Activated naive CD4-positive, alpha-beta T cell treated with anti-CD3 and anti-CD28 coated beads for 36 hours (primary cell): ENCODE measurements around the gene RARRES1. TPM values are rescaled to one million over a fixed set of nuclear protein-coding genes. Genes with fewer than 3 reads are reported as not detected.
A peak's percentile ranks its signal among the peaks of the same experiment; 100 is the strongest.

Experiments used
- CTCF ChIA-PET: fragments of 350-600 bp; sonication (Branson Sonifier 250); formaldehyde crosslinking; loops from one replicate; lab custom pipeline; 2021; ENCODE audit warnings: antibody characterized with exemption; lab: Charles Lee
- DNase-seq: peaks from one replicate; pipeline ENCODE4 v3.0.0-alpha.2; 2020
- H3K27ac Mint-ChIP-seq: one replicate; pipeline ENCODE4 v1.8.0; 2021; ENCODE audit warnings: mild to moderate bottlenecking, mixed read lengths
- H3K27me3 Mint-ChIP-seq: one replicate; pipeline ENCODE4 v1.8.0; 2021; ENCODE audit warnings: low read depth, mixed read lengths
- H3K36me3 Mint-ChIP-seq: one replicate; pipeline ENCODE4 v1.8.0; 2021; ENCODE audit warnings: low read depth, mixed read lengths
- H3K4me1 Mint-ChIP-seq: one replicate; pipeline ENCODE4 v1.8.0; 2021; ENCODE audit warnings: low read depth, mixed read lengths
- H3K4me3 Mint-ChIP-seq: one replicate; pipeline ENCODE4 v1.8.0; 2021; ENCODE audit warnings: mild to moderate bottlenecking, moderate library complexity, mixed read lengths
- H3K9me3 Mint-ChIP-seq: one replicate; pipeline ENCODE4 v1.8.0; 2021; ENCODE audit warnings: mixed read lengths
- intact Hi-C: fragments of 100-400 bp; cut with micrococcal nuclease; formaldehyde crosslinking; loops from one replicate; pipeline ENCODE4 v1.15.1; 2023
- total RNA-seq, 2 experiments: library from RNA; stranded (reverse); gene quantifications; one replicate each; pipeline ENCODE4 v1.2.3, GENCODE V29; 2021

RARRES1 gene, protein sequence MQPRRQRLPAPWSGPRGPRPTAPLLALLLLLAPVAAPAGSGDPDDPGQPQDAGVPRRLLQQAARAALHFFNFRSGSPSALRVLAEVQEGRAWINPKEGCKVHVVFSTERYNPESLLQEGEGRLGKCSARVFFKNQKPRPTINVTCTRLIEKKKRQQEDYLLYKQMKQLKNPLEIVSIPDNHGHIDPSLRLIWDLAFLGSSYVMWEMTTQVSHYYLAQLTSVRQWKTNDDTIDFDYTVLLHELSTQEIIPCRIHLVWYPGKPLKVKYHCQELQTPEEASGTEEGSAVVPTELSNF
- not detected for total RNA-seq

DNA sequence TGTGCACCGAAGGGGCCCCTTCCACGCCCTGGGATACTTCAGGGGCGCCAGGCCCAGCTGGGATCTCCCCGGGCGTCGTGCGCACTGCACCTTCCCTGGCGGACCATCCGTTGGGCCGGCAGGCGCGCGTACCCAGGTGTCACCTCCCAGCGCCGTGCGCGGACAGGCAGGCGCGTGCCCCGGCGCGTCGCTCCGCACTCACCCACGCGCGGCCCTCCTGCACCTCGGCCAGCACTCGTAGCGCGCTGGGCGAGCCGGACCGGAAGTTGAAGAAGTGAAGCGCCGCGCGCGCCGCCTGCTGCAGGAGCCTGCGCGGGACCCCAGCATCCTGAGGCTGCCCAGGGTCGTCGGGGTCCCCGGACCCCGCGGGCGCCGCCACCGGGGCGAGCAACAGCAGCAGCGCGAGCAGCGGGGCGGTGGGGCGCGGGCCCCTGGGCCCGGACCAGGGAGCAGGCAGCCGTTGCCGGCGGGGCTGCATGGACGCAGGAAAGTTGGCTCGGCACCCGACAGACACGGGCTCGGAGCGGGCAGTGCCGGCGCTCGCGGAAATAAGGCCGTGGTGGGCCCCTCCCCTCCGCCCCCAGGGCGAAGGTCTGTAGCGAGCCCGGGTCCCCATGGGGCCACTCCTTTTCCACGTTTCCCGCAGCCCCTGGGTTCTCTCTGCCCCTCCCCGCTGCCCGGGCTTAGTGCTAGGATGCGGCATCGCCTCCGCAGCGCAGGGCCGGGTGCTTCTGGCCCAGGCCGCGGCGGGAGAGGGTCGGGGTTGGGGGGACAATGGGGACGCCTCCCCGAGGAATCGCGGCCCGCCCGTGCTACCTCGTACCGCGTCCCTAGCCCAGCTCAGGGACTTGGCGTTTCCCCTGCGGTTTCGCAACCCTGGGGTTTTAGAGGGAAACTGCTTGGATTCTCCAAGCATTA, at the start of gene RARRES1:
RARRES1 (minus strand) TSS at position 520 of the 918 bp plus-strand sequence; CDS start at position 478, 42 bp downstream.
- intact Hi-C loops = no loop called here
- peaks cover 2% of the 10 kb centered on the region for H3K27me3 Mint-ChIP-seq
- peak; percentile 32 for DNase-seq
- peaks cover 10% of the 10 kb centered on the region for H3K9me3 Mint-ChIP-seq
- peak within 1 kb of the TSS; percentile 50 for H3K4me3 Mint-ChIP-seq
- H3K4me1 Mint-ChIP-seq = peaks cover 8% of the 10 kb centered on the region
- peaks cover 6% of the 10 kb centered on the region for H3K36me3 Mint-ChIP-seq
- H3K27ac Mint-ChIP-seq = no peak within 1 kb of the TSS
- CTCF ChIA-PET = no interaction called here

DNA sequence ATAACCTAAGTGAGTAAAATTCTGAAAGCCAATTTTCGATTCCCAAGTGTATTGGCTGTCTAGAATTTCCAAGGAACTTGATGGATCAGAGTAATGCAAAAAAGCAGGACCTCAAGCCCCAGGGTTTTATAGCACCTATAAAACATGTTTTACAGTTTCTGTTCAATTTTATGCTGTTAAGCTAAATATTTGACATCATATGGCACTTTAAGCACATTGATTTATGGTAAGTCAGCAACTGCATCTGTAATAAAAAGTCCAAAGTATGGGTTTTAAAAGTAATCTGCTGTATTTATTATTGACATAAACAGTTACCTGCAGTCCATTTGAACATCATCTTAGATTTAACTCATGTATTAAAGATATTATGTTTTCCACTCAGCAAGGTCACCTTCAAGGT, 49.6 kb upstream of the RARRES1 start:
- no peaks in the 10 kb centered on the region for H3K9me3 Mint-ChIP-seq
- no peak overlapping the region for H3K4me3 Mint-ChIP-seq

DNA sequence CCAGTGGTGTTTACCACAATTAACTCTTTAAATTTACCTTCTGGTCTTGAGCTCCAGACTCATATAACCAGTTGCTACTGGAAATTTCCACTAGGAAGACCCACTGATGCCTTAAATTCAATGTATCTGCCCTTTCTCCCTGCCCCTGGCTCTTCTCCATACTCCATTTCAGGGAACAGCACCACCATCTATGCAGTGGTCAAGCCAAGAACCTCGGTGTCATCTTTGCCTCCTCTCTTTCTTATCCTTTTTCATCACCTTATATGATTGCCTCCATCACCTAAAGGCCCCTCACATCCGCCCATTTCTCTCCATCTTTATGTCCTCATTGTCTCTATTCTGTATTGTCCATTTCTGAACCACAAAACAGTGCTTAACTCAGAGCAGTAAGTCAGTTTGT, 48.9 kb upstream of the RARRES1 start:
- no peaks in the 10 kb centered on the region for H3K36me3 Mint-ChIP-seq
- H3K9me3 Mint-ChIP-seq = no peaks in the 10 kb centered on the region
- H3K4me1 Mint-ChIP-seq = no peaks in the 10 kb centered on the region
- CTCF ChIA-PET = interaction anchor here (0.7 to 1.5 kb wide), 2 partner anchors 15 to 53 kb away, joined by 3 to 8 read pairs; no protein-coding TSS in a partner anchor
- DNase-seq = no peak
- H3K27ac Mint-ChIP-seq = no peak overlapping the region
- intact Hi-C loops = no loop called here
- no peak overlapping the region for H3K4me3 Mint-ChIP-seq
- H3K27me3 Mint-ChIP-seq = no peaks in the 10 kb centered on the region

More for the DNA sequence above, 49.6 kb upstream of the RARRES1 start:
- H3K36me3 Mint-ChIP-seq = no peaks in the 10 kb centered on the region
- no peak for DNase-seq
- H3K4me1 Mint-ChIP-seq = no peaks in the 10 kb centered on the region
- H3K27ac Mint-ChIP-seq = no peak overlapping the region
- no peaks in the 10 kb centered on the region for H3K27me3 Mint-ChIP-seq
- CTCF ChIA-PET = no interaction called here
- intact Hi-C loops = no loop called here

DNA sequence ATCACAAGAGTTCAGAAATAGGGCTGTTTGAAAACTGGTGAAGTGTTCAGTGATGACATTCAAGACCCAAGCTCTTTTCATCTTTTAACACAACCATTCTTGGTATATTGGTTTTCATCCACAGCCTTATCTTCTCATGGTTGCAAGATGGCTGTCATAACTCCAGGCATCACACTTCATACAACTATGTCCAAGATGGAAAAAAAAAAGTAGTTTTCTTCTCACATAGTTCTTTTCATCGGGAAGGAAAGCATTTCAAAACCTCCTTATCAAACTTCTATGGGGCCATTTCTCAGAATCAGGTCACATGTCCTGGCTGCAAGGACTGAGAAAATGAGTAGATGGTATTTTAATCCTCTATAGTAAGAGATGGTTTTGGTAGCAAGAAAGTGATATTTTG, 48.5 kb upstream of the RARRES1 start:
- Mint-ChIP-seq H3K36me3 (no peaks in the 10 kb centered on the region), H3K27me3 (no peaks in the 10 kb centered on the region), H3K4me1 (no peaks in the 10 kb centered on the region), H3K4me3 (no peak overlapping the region), H3K9me3 (no peaks in the 10 kb centered on the region), H3K27ac (no peak overlapping the region)
- CTCF ChIA-PET = interaction anchor here (0.7 to 1.5 kb wide), 3 partner anchors 15 to 122 kb away, joined by 3 to 8 read pairs (median 3); no protein-coding TSS in a partner anchor
- intact Hi-C loops = no loop called here
- no peak for DNase-seq

DNA sequence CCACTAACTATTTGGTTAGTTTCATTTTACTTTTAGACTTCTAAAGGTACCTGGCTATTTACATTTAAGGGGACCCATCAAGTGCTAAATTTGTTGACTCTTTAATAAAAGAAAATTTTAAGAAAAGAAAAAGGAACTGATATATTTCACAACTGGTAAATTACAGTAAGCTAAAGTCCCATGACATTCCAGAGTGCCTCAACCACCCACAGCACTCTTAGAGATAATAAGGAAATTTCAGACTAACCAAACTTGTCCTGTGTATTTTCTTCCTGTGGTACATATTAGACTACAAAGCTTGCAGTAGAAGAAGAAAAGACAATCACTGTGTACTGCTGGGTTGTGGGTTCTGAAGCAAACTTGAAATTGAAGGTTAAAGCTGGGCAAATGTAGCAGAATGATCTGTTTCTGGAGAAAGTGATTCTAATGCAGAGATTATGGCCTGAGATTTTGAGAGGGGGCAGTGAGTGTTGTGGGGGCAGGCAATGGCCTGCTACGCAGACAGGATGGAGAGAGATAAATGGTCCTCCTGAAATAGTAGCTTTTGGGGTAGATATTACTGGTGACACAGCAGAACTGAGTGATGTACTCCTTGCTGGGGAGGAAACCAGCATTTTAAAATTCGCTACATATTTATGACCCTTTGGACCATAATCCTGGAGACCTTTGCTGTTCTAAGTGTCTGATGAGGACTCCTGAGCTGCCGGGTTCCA, 45.1 kb upstream of the RARRES1 start:
- CTCF ChIA-PET = interaction anchor here (1.5 to 2.0 kb wide), 2 partner anchors 14 to 51 kb away, joined by 4 to 6 read pairs; no protein-coding TSS in a partner anchor
- Mint-ChIP-seq H3K9me3 (no peaks in the 10 kb centered on the region), H3K4me1 (no peaks in the 10 kb centered on the region), H3K27ac (no peak overlapping the region), H3K27me3 (no peaks in the 10 kb centered on the region), H3K4me3 (no peak overlapping the region), H3K36me3 (no peaks in the 10 kb centered on the region)
- intact Hi-C loops = no loop called here
- no peak for DNase-seq

- no peaks in the 10 kb centered on the region for H3K36me3 Mint-ChIP-seq
- H3K27ac Mint-ChIP-seq = no peak overlapping the region
- H3K27me3 Mint-ChIP-seq = no peaks in the 10 kb centered on the region
- no peak overlapping the region for H3K4me3 Mint-ChIP-seq
- H3K9me3 Mint-ChIP-seq = no peaks in the 10 kb centered on the region
- CTCF ChIA-PET = interaction anchor here (1.5 to 2.0 kb wide), 2 partner anchors 15 to 50 kb away, joined by 4 to 6 read pairs; no protein-coding TSS in a partner anchor
- H3K4me1 Mint-ChIP-seq = no peaks in the 10 kb centered on the region
- no peak for DNase-seq
- intact Hi-C loops = no loop called here
Observed at GRCh38 chr3:158776531-158776930, 44.3 kb upstream of the RARRES1 start.

GRCh38 chr3:158775426-158776410, 43.5 kb upstream of the RARRES1 start:
- no peaks in the 10 kb centered on the region for H3K4me1 Mint-ChIP-seq
- no peaks in the 10 kb centered on the region for H3K9me3 Mint-ChIP-seq
- H3K4me3 Mint-ChIP-seq = no peak overlapping the region
- no peaks in the 10 kb centered on the region for H3K27me3 Mint-ChIP-seq
- no peak for DNase-seq
- no peak overlapping the region for H3K27ac Mint-ChIP-seq
- intact Hi-C loops = no loop called here
- CTCF ChIA-PET = interaction anchor here (0.7 kb wide), 1 partner anchor 84 kb away, joined by 3 read pairs; no protein-coding TSS in a partner anchor
- H3K36me3 Mint-ChIP-seq = no peaks in the 10 kb centered on the region

GRCh38 chr3:158774965-158775364, 42.7 kb upstream of the RARRES1 start:
- intact Hi-C loops = no loop called here
- no peaks in the 10 kb centered on the region for H3K9me3 Mint-ChIP-seq
- H3K36me3 Mint-ChIP-seq = no peaks in the 10 kb centered on the region
- no peak for DNase-seq
- no peak overlapping the region for H3K27ac Mint-ChIP-seq
- CTCF ChIA-PET = interaction anchor here (0.7 kb wide), 1 partner anchor 83 kb away, joined by 3 read pairs; no protein-coding TSS in a partner anchor
- no peaks in the 10 kb centered on the region for H3K4me1 Mint-ChIP-seq
- H3K4me3 Mint-ChIP-seq = no peak overlapping the region
- no peaks in the 10 kb centered on the region for H3K27me3 Mint-ChIP-seq

DNA sequence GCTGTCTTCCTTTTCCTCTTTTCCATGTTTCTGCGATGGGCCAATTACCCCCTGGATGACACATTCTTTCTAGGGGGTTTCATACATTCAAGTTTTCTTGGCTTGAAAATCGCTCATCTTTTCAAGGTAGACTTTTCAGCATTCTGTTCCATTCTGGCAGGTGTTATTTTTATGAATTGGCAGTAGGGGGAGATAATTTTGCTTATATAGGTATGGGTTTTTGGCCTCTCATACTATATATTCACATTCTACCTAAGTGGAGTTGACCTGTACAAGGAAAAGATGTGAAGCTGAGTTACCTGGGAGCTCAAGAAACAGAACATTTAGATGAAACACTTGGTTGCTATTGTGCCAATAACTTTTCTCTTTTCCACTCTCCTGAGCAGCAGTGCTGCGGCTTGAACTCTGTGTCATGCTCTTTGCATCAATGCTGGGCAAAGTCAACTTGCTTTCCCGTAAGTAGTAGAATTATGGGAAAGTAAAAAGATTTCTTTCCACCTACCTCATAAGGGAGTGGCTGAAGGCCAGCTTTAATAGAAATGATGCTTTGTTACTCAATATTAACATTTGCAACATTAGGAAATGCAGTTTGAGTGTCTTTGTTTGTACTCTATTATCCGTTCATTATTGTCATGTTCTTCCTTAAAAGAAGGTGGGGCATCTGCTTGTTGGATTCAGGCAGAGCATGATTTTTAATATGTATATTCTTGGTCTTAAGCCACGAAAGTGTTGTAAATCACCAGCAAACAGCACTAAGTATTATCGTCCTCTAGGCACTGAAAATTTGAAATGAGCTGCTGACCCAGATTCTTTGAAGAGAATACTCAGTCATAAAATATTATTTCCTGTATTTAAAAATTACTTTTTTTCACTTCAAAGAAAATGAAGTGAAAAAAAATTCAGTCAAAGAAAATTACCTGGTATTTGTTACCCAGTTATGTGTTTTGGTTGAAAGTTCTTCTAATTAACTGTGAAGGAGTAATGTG, 41.9 kb upstream of the RARRES1 start:
- H3K4me1 Mint-ChIP-seq = no peaks in the 10 kb centered on the region
- H3K9me3 Mint-ChIP-seq = no peaks in the 10 kb centered on the region
- no peak for DNase-seq
- H3K4me3 Mint-ChIP-seq = no peak overlapping the region
- no peaks in the 10 kb centered on the region for H3K36me3 Mint-ChIP-seq
- no peaks in the 10 kb centered on the region for H3K27me3 Mint-ChIP-seq
- intact Hi-C loops = no loop called here
- CTCF ChIA-PET = interaction anchor here (0.6 kb wide), 1 partner anchor 21 kb away, joined by 3 read pairs; no protein-coding TSS in a partner anchor
- H3K27ac Mint-ChIP-seq = no peak overlapping the region

GRCh38 chr3:158773166-158773565, 40.9 kb upstream of the RARRES1 start:
- Mint-ChIP-seq H3K9me3 (no peaks in the 10 kb centered on the region), H3K27me3 (no peaks in the 10 kb centered on the region), H3K36me3 (no peaks in the 10 kb centered on the region), H3K27ac (no peak overlapping the region), H3K4me3 (no peak overlapping the region), H3K4me1 (no peaks in the 10 kb centered on the region)
- intact Hi-C loops = no loop called here
- DNase-seq = no peak
- CTCF ChIA-PET = no interaction called here
